Posterior cingulate gyrus (tissue), 11 donors: ENCODE data around the gene USF2.

Experiments
- DNase-seq, 10 donors: peaks; one replicate each; pipeline versions ENCODE4 v3.0.0 to v3.0.0-alpha.2; 2020 to 2021; ENCODE audit warnings: mixed read lengths in 3 of 10
- intact Hi-C: fragments of 100-400 bp; cut with DNase I; formaldehyde crosslinking; loops from one replicate; pipeline ENCODE4 v1.15.1; 2023

The USF2 gene

DNA sequence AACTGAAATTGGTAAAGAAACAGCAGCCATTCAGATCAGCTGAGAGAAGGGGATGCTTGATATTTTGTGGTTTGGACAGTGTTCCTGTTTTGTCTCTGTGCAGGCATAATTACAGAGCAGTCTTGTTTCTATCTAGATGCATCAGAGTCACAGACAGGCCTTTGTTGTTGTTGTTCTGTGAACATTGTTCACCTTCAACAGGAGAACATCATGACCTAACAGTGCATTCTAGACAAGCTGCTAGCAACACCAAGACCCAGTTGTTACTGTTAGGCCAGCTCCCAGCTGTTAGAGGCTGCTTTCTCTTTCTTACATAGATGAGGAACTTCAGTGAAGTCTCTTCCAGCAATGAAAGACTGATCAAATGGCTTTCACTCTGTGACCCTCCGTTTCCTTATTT, 28.4 kb upstream of the USF2 start:
- no peak for DNase-seq
- intact Hi-C loops = no loop called here

- intact Hi-C loops = no loop called here
These were observed 27.3 kb upstream of the USF2 start for GRCh38 chr19:35241417-35241816.

GRCh38 chr19:35246466-35247092, 22.2 kb upstream of the USF2 start:
- intact Hi-C loops = no loop called here
- no peak for DNase-seq

More at GRCh38 chr19:35241417-35241816, 27.3 kb upstream of the USF2 start:
- no peak for DNase-seq

- intact Hi-C loops = no loop called here
- DNase-seq = peak in 2 of 10 donors; percentile 25 to 45
These were observed 21.0 kb upstream of the USF2 start for GRCh38 chr19:35247526-35248309.

- intact Hi-C loops = no loop called here
- DNase-seq = peak in 2 of 10 donors; percentile 66 to 73
These were observed 20.2 kb upstream of the USF2 start, which contains the start of gene LSR for GRCh38 chr19:35248310-35249145. LSR (plus strand) TSS chr19:35249002; CDS start chr19:35249023, 21 bp downstream.

DNA sequence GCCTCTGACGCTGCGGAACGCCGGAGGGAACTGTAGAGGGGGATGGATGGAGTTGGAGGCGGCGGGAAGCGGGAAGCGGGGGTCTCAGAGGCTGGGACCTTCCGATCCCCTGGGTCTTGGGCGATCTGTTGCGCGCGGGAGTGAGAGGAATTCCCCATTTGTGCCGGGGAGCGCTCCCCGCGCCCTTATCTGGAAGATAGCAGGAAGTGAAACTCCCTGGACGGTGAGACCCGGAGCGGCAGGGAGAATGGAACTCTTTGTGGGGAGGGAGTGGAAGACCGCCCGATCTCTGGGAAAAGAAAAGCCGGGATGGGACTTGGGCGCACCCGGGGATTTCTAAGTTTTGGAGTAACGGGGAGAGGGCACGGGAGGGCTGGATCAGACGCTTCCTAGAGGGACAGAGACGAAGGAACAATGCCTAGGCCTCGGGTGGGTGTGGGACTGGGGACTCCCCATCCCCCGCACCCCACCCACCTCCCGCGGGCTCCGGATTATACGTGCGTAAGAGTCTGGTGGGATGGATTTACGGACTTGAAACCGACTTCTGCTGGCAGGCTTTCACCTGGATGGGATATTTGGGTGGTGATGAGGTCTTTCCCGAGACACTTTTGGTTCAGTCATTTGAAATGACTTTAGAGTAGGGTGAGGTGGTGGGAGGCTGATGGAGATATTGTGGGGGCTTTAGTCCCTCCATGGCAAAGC, 19.5 kb upstream of the USF2 start:
- peak in 3 of 10 donors; percentile 47 to 76 (median 72) for DNase-seq
- intact Hi-C loops = no loop called here

DNA sequence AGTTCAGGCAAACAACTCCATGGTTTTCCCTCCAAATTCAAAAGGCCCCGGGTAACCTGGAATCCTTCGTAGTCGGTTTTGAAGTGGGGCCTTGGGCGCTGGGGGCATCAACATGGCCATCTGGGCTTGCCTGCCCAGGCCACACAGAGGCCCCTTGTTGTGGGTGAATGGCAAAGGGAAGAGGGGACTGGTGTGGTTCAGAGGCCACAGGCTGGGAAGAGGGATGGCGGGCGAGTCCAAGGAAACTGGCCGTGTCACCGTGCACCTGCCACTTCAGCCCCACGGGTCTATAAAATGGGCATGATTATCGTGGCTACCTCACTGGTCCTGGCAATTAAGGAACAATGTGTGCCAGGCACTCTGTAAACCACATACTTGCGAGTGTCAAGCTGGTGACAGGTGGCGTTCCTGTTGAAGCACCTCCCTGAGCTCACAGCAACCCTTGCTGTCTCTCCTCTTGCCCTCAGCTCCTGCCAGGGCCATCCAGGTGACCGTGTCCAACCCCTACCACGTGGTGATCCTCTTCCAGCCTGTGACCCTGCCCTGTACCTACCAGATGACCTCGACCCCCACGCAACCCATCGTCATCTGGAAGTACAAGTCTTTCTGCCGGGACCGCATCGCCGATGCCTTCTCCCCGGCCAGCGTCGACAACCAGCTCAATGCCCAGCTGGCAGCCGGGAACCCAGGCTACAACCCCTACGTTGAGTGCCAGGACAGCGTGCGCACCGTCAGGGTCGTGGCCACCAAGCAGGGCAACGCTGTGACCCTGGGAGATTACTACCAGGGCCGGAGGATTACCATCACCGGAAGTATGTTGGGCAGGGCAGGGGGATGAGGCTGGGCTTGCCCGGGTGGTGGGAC, 18.7 kb upstream of the USF2 start:
- DNase-seq = peak in 2 of 10 donors; percentile 59 to 64
- intact Hi-C loops = no loop called here

DNA sequence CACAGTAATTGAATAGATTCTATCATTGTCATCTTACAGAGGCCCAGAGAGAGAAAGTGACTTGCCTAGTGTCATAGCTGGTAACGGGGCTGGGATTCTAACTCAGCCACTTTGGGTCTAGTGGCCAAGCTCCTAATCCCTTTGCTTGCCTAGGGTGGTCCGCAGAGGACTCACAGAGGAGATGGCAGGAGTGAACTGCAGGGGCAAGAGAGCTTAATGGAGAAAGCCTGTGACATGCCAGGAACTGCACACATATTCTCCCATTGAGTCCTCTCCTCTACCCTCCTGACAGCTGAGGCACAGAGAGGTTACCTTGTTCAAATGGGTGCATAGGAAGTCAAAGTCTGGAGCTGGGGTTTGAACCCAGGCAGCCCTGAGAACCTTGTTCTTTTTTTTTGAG, 17.3 kb upstream of the USF2 start:
- no peak for DNase-seq
- intact Hi-C loops = no loop called here

GRCh38 chr19:35253316-35254286, 15.2 kb upstream of the USF2 start:
- intact Hi-C loops = no loop called here
- peak in 3 of 10 donors; percentile 31 to 35 (median 32) for DNase-seq

DNA sequence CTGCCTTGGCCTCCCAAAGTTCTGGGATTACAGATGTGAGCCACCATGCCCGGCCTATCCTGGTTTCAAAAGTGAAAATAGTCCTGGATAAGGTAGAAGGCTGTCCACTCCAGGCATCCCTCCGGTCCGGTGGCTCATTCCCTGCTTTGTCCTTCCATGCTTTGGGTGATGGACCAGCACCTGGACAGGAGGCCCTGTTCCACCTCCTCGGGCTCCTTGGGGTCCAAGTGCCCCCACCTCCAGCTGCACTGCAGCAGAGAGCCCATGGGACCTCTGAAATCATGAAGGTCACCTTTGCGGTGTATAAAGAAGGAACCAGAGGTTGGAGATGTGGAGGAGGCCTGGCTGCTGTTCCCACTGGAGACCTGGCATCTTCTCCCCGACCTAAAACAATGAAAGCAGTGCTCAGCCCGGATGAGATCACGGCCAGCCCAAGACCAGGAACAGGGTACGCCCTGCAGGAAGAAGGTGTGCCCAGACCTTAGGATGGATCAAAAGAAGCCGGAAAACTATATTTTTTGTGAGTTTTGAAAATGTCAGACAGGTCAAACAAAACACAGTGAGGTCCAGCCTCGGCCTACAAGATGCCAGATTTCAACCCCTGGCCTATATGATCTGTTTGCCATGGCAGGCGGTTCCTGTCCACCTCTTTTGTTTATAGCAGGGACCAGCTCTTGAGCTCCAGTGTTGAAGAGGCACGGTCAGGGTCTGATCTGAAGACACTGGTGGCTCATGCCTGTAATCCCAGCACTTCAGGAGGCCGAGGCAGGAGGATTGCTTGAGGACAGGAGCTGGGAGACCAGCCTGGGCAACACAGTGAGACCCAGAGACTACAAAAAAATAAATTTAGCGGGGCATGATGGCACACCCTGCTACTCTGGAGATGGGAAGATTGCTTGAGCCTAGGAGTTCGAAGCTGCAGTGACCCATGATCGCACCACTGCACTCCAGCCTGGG, 14.1 kb upstream of the USF2 start:
- peak in 2 of 10 donors; percentile 27 to 29 for DNase-seq
- intact Hi-C loops = no loop called here

GRCh38 chr19:35256566-35256965, 12.2 kb upstream of the USF2 start:
- intact Hi-C loops = no loop called here
- no peak for DNase-seq

DNA sequence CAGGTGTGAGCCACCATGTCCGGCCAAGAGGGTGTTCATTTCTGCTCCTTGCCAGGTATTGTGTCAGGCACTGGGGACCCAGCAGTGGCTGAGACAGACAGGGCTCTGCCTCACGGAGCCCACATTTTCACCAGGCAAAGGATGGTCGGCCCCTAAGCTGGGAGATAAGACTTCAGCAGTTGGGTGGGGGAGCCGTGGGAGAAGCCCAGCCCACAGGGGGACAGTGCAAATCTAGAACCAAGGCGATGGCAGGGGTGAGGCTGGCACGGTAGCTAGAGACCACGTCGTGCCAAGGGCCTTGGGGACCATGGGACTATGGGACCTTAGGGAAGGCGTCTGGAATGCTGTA, 11.7 kb upstream of the USF2 start:
- intact Hi-C loops = no loop called here
- peak in 3 of 10 donors; percentile 40 to 57 (median 50) for DNase-seq

DNA sequence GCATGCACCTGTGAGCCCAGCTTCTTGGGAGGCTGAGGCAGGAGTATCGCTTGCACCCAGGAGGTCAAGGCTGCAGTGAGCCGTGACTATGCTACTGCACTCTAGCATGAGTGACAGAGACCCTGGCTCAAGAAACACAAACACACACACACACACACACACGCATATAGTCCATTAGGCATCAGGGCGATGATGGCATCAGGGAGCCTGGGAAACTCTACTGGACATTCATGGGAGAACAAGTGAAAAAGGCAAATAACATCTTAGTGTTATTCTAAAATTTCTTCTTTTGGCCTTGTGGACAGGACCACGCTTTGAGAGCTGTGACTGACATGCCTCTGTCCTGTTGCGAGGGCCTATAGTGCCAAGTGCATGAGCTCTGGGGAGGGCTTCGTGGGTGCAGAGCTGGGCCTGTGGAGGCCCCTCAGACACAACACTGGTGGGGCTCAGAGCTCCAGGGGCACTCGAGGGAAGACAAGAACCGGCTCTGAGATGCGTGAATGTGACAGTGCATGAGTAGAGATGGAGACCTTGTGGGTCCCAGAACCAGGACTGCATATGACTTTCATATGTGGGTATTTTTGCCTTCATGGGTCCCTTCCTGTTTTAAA, 8.0 kb upstream of the USF2 start:
- intact Hi-C loops = loop anchor here (10.0 kb wide), 1 partner anchor 234 kb away; the partner anchor contains the start of gene KRTDAP
- DNase-seq = peak in 3 of 10 donors; percentile 43 to 67 (median 63)

- intact Hi-C loops = loop anchor here (10.0 kb wide), 1 partner anchor 233 kb away; the partner anchor contains the start of gene KRTDAP
- DNase-seq = peak in 4 of 10 donors; percentile 9 to 69 (median 62)
These were observed 7.2 kb upstream of the USF2 start for GRCh38 chr19:35261356-35262100.

GRCh38 chr19:35262101-35262761, 6.5 kb upstream of the USF2 start:
- peak in 5 of 10 donors; percentile 7 to 75 (median 72) for DNase-seq
- intact Hi-C loops = loop anchor here (10.0 kb wide), 1 partner anchor 233 kb away; the partner anchor contains the start of gene KRTDAP
